RWPE2 (cell line): ENCODE data around the gene C20orf96.
A peak's percentile ranks its signal among the peaks of the same experiment; 100 is the strongest.

Experiments
- ATAC-seq: fragments of 200-7000 bp; cut with Tn5 transposase; 3 replicates; pipeline ENCODE4 v1.9.1; 2021; ENCODE audit warnings: low read depth
- DNase-seq: peaks from one replicate; pipeline ENCODE4 v3.0.0-alpha.2; 2020; ENCODE audit warnings: low spot score
- H3K27ac ChIP-seq: fragments of 450-650 bp; 2 replicates; pipeline ENCODE4 v1.5.1; 2017; ENCODE audit warnings: mild to moderate bottlenecking; ENCODE audit not compliant: poor library complexity, severe bottlenecking
- H3K27me3 ChIP-seq: fragments of 250-450 bp; sonication (Bioruptor Pico); 2 replicates; pipeline ENCODE4 v1.5.1; 2021; ENCODE audit warnings: mild to moderate bottlenecking, moderate library complexity; ENCODE audit not compliant: insufficient read depth, poor library complexity, severe bottlenecking
- H3K36me3 ChIP-seq: fragments of 250-450 bp; sonication (Bioruptor Pico); 2 replicates; pipeline ENCODE4 v1.5.1; 2020; ENCODE audit warnings: low read depth, mild to moderate bottlenecking, moderate library complexity
- H3K4me1 ChIP-seq: fragments of 250-450 bp; sonication (Bioruptor Pico); 2 replicates; pipeline ENCODE4 v1.5.1; 2021; ENCODE audit warnings: mild to moderate bottlenecking, moderate library complexity; ENCODE audit not compliant: insufficient read depth, poor library complexity, severe bottlenecking
- H3K4me3 ChIP-seq: fragments of 250-450 bp; sonication (Bioruptor Pico); 2 replicates; pipeline ENCODE4 v1.5.1; 2021; ENCODE audit warnings: mild to moderate bottlenecking, moderate library complexity; ENCODE audit not compliant: severe bottlenecking
- H3K9me3 ChIP-seq: fragments of 250-450 bp; sonication (Bioruptor Pico); 2 replicates; pipeline ENCODE4 v1.5.1; 2021; ENCODE audit warnings: mild to moderate bottlenecking, moderate library complexity; ENCODE audit not compliant: severe bottlenecking
- TF ChIP-seq, protein P1 (sequence below): fragments of 450-650 bp; IDR thresholded peaks from one replicate; pipeline ENCODE4 v1.5.1; 2017; ENCODE audit warnings: mild to moderate bottlenecking, moderate library complexity; ENCODE audit not compliant: poor library complexity, severe bottlenecking

The C20orf96 gene

DNA sequence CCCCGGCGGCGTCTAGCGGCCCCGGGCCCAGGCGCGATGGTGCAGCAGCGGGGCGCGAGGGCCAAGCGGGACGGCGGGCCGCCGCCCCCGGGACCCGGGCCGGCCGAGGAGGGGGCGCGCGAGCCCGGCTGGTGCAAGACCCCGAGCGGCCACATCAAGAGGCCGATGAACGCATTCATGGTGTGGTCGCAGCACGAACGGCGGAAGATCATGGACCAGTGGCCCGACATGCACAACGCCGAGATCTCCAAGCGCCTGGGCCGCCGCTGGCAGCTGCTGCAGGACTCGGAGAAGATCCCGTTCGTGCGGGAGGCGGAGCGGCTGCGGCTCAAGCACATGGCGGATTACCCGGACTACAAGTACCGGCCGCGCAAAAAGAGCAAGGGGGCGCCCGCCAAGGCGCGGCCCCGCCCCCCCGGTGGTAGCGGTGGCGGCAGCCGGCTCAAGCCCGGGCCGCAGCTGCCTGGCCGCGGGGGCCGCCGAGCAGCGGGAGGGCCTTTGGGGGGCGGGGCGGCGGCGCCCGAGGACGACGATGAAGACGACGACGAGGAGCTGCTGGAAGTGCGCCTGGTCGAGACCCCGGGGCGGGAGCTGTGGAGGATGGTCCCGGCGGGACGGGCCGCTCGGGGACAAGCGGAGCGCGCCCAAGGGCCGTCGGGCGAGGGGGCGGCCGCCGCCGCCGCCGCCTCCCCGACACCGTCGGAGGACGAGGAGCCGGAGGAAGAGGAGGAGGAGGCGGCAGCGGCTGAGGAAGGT lies 35.5 kb upstream of the C20orf96 start:
- H3K27ac ChIP-seq, result peak overlapping the region; percentile 87
- H3K4me1 ChIP-seq, result peaks cover 4% of the 10 kb centered on the region
- peak overlapping the region; percentile 85 for H3K4me3 ChIP-seq
- peaks cover 5% of the 10 kb centered on the region; the same call in 1 of the 2 replicates for H3K36me3 ChIP-seq
- no peaks in the 10 kb centered on the region for H3K27me3 ChIP-seq
- DNase-seq (peak; percentile 84), ATAC-seq (no peak)
- TF ChIP-seq, protein P1, sequence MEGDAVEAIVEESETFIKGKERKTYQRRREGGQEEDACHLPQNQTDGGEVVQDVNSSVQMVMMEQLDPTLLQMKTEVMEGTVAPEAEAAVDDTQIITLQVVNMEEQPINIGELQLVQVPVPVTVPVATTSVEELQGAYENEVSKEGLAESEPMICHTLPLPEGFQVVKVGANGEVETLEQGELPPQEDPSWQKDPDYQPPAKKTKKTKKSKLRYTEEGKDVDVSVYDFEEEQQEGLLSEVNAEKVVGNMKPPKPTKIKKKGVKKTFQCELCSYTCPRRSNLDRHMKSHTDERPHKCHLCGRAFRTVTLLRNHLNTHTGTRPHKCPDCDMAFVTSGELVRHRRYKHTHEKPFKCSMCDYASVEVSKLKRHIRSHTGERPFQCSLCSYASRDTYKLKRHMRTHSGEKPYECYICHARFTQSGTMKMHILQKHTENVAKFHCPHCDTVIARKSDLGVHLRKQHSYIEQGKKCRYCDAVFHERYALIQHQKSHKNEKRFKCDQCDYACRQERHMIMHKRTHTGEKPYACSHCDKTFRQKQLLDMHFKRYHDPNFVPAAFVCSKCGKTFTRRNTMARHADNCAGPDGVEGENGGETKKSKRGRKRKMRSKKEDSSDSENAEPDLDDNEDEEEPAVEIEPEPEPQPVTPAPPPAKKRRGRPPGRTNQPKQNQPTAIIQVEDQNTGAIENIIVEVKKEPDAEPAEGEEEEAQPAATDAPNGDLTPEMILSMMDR, result no peak
- H3K9me3 ChIP-seq, result no peaks in the 10 kb centered on the region

DNA sequence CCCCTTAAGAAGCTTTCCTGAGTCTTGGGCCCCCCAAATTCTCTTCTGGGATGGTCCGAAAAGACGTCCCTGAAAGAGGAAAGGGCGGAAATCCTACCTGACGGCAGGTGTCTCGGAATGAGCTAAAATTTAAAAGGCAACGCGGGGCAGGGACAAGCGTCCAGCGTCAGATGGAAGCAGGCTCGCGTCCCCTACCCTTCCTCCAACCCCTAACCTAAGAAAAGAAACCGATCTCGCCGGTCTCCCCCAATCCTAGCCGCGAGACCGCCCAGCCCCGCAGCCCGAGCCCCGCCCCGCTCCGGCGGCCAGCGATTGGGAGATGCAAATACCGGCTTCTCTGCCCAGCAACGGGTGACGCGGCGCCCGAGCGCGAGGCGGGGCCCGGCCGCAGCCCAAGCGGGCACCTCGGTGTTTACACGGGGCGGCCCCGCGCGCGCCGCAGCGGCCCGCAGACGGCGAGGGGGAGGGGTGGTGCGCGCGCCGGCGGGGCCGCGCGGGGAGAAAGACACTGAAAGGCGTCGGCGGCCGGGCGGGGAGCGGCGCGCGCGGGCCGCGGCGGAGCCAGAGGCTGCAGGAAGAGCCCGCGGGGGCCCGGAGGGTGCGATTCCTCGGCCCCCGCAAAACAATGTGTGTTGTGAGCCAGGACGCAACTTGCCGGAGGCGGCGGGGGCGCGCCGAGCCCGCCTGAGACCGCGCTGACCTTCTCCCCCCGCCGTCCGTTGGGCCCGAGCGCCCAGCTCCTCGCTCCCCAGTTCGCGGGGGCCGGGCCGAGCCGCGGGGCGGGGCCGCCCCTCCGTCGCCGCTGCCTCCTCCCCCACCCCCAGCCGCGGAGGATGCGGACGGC lies 34.7 kb upstream of the C20orf96 start, which contains the start of gene SOX12:
SOX12 (plus strand) TSS at position 508 of the 844 bp plus-strand sequence. CDS start 373 bp downstream, outside the sequence.
- peaks cover 5% of the 10 kb centered on the region; the same call in 1 of the 2 replicates for H3K36me3 ChIP-seq
- no peaks in the 10 kb centered on the region for H3K27me3 ChIP-seq
- TF ChIP-seq, protein P1, result no peak
- peak within 1 kb of the TSS; percentile 85 for H3K4me3 ChIP-seq
- H3K4me1 ChIP-seq, result peaks cover 4% of the 10 kb centered on the region
- H3K9me3 ChIP-seq, result no peaks in the 10 kb centered on the region
- DNase-seq, result peak; percentile 96
- peak; percentile 61 for ATAC-seq
- H3K27ac ChIP-seq, result peak within 1 kb of the TSS; percentile 87

DNA sequence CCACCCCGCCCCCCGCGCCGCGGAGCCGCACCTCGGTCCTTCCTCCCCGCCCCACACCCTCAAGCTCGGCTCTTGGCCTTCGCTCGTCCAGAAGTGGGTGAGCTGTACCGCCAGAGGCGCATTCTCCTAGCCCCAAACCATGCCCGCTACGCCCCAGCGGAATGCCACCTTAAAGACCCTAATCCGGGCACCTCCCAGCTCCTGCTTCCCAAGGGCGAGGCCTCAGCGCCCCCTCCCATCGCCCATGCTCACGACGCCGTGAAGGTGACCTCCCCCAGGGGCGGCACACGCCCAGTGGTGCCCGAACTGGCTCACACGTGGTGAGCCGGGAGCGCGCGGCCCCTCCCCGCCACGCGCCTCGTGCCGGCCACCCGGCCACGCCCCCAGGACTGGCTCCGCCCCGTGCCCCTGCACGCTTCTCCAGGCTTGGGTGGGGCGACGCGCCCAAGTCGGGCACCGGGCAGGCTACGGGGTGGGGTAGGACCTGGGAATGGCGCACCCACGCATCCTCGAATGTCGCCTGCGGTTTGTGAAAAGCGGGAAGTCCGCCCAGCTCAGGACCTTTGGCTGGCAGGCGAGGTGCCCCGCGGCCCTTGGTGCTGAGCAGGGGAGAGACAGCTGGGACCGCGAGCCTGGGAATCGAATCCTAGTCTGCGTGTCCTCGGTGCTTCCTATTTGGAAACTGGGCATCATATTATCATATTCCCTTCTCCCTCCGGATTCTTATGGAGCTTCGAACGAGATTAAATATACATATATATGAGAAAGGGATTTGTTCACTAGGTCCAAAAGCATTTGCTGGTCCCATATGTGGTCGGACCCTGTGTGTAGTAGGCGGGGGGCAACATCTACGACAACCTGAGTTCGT lies 33.9 kb upstream of the C20orf96 start:
- Histone ChIP-seq H3K9me3 (no peaks in the 10 kb centered on the region), H3K27me3 (no peaks in the 10 kb centered on the region), H3K27ac (peak overlapping the region; percentile 87), H3K4me3 (peak overlapping the region; percentile 85), H3K36me3 (peaks cover 5% of the 10 kb centered on the region; the same call in 1 of the 2 replicates), H3K4me1 (peaks cover 4% of the 10 kb centered on the region)
- DNase-seq (peak; percentile 95), ATAC-seq (peak; percentile 54)
- TF ChIP-seq, protein P1, result peak; percentile 29

DNA sequence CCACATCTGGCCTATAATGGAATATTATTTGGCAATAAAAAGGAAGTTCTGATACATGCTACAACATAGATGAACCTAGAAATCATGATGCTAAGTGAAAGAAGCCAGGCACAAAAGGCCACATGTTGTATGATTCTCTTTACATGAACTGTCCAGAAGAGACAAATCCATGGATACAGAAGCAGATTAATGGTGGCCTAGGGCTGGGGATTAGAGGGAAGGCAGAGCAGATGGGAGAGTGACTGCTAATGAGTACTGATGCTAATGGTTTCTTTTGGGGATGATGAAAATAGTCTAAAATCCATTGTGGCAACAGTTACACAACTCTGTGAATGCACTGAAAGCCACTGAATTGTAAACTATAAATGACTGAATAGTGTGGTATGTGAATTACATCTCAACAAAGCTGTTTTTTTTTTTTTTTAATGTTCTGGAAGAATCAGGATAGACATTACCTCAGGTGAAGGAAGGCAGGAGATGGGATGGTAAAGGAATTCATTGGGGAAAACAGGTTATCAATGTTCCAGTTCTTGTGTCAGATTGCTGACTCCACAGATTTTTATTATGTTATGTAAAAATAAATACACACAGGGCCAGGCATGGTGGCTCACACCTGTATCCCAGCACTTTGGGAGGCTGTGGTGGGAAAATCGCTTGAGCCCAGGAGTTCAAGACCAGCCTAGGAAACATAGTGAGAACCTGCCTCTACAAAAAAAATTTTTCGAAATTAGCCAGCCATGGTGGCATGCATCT lies 25.9 kb upstream of the C20orf96 start:
- no peaks in the 10 kb centered on the region for H3K36me3 ChIP-seq
- DNase-seq (no peak), ATAC-seq (no peak)
- no peak overlapping the region for H3K27ac ChIP-seq
- H3K27me3 ChIP-seq, result no peaks in the 10 kb centered on the region
- H3K9me3 ChIP-seq, result no peaks in the 10 kb centered on the region
- peaks cover 11% of the 10 kb centered on the region for H3K4me1 ChIP-seq
- TF ChIP-seq, protein P1, result no peak
- H3K4me3 ChIP-seq, result no peak overlapping the region
